CD4-positive, alpha-beta T cell treated with Interleukin-21 for 1 hour (primary cell): ENCODE measurements around the gene UBC.
"Not testable (repeated sequence)": the region's sequence is repeated elsewhere in the genome, so short reads cannot be mapped to it uniquely, and the experiment has no call there.

Experiments
- DNase-seq: peaks from one replicate; pipeline ENCODE4 v3.0.0-alpha.2; 2020

Gene UBC

DNA sequence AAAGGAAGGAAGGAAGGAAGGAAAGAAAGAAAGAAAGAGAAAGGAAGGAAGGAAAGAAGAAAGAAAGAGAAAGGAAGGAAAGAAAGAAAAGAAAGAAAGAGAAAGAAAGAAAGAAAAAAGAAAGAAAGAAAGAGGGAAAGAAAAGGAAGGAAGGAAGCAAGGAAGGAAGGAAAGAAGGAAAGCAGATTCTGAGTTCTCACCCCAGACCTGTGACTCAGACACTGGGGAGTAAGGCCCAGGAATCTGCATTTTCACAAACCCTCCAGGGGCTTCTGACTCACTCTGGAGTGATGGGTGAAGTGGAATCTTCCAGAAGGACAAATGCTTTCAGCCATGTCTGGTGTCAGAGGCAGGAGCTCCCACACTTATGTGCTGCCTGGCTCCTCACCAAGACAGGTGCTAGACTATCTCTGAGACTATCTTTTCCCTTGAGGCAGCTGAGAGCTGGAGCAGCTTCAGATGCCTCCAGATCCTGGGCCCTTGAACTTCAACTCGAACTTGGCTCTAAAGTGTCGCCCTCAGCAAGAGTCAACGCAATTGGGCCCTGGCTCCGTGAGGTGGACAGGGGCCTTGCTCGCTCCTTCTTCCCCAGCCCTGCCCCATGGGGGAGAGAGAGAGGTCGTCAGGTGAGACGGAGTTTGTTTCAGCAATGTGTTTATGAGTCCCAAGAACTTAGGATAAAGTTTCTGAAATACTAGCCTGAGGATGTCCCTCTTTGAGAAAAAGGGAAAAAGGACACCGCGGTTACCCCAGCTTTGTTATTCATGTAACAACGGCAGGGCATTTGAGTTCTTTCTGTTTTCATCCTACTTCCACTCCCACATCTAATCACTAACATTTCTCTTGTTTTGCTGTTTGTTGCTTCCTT is 31.0 kb downstream of the UBC start:
- DNase-seq = no peak

GRCh38 chr12:124881123-124881522 is 33.3 kb downstream of the UBC start:
- DNase-seq = no peak

- DNase-seq = not testable (repeated sequence)
These were observed 34.1 kb downstream of the UBC start for GRCh38 chr12:124880335-124880734.

- DNase-seq = no peak
These were observed 35.5 kb downstream of the UBC start for GRCh38 chr12:124878795-124879516.

DNA sequence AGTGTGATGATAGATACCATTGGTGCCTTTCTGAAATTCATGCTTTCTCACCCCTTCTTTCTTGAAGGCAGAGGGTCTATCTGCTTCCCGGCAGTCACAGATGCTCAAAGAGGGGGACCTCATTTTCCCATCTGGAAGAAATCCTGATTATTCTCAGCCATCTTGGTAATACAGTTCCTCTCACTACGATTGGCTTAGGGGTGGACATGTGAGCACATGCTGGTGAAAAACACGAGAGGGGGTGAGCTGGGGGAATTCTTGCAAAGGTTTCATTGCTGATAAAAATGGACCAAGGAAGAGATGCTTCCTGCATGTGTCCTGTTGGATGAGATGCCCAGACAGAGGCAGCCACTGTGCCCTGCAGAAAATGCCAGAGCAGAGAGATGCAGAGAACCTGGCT is 37.0 kb downstream of the UBC start:
- no peak for DNase-seq

DNA sequence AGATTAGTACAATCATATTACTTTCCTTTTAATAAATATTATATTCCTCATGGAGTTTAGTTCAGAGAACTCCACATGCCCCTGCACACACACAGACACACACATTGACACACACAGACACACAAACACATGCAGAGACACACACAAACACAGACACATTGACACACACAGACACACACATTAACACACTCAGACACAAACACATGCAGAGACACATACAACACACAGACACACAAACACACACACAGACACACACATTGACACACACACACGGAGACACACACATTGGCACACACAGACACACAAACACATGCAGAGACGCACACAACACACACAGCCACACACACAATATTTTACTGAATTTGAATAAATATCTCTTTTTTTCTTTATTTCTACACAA is 38.3 kb downstream of the UBC start:
- DNase-seq = no peak

DNA sequence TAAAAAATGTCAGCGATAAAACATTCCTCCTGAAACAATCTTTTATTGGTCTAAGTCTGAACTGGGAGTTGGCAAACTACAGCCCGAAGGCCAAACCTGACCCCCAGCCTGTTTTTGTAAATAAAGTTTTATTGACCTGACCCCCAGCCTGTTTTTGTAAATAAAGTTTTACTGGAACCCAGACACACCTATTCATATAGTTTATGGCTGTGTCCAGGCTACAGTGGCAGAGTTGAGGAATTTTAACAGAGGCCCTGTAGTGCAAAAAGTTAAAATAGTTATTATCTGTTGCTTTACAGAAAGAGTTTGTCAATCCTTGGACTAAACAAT is 38.7 kb downstream of the UBC start:
- no peak for DNase-seq

DNA sequence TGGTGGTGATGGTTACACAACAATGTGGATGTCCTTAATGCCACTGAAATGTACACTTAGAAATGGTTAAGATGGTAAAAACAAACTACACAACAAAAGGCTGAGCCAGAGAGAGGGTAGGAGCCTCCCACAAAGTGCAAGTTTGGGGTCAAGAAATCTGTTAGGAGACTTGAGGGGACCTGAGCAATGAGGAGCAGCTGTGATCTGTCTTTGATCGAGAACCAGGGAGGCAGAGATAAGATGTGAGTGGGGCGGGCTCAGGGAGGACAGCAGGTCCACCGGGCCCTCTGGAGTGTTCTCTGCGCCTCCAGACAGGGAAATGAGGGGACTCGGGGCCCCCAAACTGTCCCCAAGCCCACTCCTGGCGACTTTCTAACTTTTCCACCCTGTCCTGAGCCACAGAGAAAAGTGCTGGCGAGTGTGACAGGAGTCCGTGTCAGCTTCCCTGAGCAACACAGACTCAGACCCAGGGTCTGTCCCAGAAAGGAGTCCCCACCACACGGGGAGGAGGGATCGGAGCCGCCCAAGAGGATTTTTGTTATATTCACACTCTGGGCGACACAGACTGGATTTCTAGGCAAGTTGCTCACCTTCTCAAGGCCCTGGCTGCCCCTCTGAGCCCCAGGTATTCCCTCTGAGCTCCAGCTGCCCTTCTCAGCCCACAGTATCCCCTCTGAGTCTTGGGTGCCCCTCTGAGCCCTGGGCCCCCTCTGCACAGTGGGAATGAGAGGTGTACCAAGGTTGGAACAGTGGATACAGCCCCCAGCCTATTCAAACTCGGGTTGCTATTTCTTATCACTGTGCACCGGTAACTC is 39.3 kb downstream of the UBC start:
- no peak for DNase-seq

GRCh38 chr12:124874188-124874587 is 40.3 kb downstream of the UBC start:
- no peak for DNase-seq

GRCh38 chr12:124872068-124872719 is 42.3 kb downstream of the UBC start:
- DNase-seq = no peak

DNA sequence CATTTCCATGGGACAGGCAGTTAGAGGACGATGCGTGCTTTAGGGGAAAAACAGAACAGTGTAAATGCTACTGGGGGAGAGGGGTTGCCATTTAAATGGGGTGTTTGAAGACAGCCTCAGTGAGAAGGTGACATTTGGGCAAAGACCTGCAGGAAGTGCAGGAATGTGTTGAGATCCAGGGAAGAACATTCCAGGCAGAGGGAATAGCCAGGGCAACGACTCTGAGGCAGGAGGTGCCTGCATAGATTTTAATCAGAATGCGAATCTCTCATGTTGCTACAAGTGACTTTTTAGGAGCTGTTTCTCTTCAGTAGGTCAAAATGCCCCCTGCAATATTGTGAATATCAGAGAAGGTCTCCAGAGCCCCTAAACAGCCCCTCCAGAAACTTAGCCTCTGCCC is 43.2 kb downstream of the UBC start:
- DNase-seq = no peak

- no peak for DNase-seq
These were observed 43.9 kb downstream of the UBC start for GRCh38 chr12:124870515-124870914.

GRCh38 chr12:124869059-124869665 is 45.3 kb downstream of the UBC start:
- no peak for DNase-seq

DNA sequence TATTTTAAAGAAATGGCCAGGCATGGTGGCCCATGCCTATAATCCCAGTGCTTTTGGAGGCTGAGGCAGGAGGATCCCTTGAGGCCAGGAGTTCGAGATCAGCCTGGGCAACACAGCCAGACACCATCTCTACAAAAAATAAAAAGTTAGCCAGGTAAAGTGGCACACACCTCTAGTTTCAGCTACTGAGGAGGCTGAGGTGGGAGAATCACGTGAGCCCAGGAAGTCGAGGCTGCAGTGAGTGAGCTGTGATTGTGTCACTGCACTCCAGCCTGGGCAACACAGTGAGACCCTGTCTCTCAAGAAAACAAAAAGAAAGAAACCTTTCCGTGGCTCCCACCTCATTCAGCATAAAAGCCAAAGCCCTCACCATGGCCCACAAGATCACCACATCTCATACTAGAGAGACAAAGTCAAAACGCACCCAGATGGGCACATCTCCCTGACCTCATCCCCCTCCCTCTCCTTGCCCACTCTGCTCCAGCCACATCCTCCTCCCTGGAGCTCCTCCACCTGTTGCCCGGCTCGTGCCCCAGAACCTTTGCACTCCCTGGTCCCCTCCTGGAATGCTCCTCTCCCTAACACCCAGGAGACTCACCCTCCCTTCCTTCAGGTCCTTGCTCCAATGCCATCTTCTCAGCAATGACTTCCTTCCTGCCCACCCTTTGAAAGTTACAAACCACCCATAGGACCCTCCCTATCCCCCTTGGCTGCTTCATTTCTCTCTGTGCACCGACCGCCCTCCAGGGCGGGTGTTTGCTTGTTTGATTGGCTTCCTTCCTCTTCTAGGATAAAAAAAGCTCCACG is 46.0 kb downstream of the UBC start:
- no peak for DNase-seq

- DNase-seq = no peak
These were observed 47.0 kb downstream of the UBC start for GRCh38 chr12:124867401-124867930.

DNA sequence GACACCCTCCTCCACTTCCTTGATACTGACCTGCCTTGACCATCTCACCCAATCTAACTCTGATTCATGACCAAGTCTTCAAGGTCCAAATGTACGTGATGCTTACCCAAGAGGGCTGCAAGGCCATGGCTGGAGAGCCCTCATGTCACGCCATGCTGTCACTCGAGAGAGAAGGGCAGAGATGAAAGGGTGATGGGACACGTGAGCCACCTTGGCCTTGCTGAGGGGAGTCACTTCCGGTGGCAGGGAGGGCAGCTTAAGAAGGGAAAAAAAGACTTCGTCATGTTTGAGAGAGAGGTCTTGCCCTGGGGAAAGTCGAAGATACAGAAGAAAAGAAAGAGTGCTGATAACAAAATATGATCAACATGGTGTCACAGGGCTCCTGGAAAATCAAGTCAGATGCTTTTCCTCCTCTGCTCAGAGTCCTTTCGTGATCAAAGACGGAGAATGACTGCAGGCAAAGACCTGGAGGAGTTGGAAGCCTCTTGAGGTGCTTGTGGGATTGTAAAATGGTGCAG is 47.5 kb downstream of the UBC start:
- no peak for DNase-seq

DNA sequence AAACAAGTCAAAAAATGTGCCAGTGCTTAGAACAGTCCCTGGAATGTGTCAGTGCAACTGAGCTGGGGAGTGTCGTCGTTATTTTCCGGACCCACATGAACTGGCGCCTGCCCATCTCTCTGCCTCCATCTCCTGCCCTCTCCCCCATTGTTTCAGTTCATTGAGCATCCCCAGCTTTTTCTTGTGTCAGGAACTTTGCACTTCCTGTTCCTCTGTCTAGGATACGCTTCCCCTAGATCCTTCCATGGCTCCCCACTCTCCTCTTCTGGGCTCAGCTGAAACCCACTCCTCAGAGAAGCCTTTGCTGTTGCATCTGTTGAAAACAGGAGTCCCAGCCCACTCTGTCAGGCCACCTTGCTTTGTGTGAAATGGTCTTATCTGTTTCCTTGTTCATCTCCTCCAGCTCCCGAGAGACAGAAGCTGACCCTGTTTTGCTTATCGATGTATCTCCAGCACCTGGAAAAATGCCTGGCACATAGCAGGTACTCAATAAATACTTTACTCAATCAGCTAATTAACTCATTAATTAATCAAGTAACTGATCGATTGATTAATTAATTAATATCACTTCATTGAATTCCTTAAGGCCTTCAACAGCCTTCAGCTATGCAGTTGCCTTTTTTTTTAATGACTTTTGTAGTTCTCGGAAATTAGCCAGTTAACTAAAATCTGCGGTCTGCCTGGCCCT is 48.1 kb downstream of the UBC start:
- no peak for DNase-seq

- no peak for DNase-seq
These were observed 48.7 kb downstream of the UBC start for GRCh38 chr12:124865728-124866127.

- DNase-seq = no peak
These were observed 50.1 kb downstream of the UBC start for GRCh38 chr12:124864326-124864752.
